Peyer's patch (tissue), 4 donors: ENCODE data around the gene WFS1. TPM values are rescaled to one million over a fixed set of nuclear protein-coding genes. Genes with fewer than 3 reads are reported as not detected.

Experiments
- DNase-seq, 3 donors: peaks; one replicate each; pipeline ENCODE4 v3.0.0-alpha.2; 2017 to 2019
- H3K27ac ChIP-seq, 4 donors: fragments of 200-600 bp; sonication (generic); one replicate each; pipeline ENCODE4 v1.5.1; 2016 to 2019
- H3K27me3 ChIP-seq, 2 donors: fragments of 200-600 bp; sonication (generic); one replicate each; pipeline ENCODE4 v1.5.1; 2019
- H3K36me3 ChIP-seq, 3 donors: fragments of 200-600 bp; sonication (generic); one replicate each; pipeline ENCODE4 v1.5.1; 2016 to 2019
- H3K4me1 ChIP-seq, 4 donors: fragments of 200-600 bp; sonication (generic); one replicate each; pipeline ENCODE4 v1.5.1; 2016 to 2019
- H3K4me3 ChIP-seq, 4 donors: fragments of 200-600 bp; sonication (generic); 1 replicate in 3 of 4; 2 replicates in 1 of 4; pipeline ENCODE4 v1.5.1; 2016 to 2019; ENCODE audit warnings: mild to moderate bottlenecking in 1 of 4
- H3K9me3 ChIP-seq, 4 donors: fragments of 200-600 bp; sonication (generic); one replicate each; pipeline ENCODE4 v1.5.1; 2016 to 2019; ENCODE audit warnings: mild to moderate bottlenecking in 1 of 4
- POLR2A ChIP-seq, 2 donors: fragments of 450-650 bp; IDR thresholded peaks; one replicate each; pipeline ENCODE4 v1.5.1; 2017; ENCODE audit warnings: antibody characterized with exemption in 2 of 2, mild to moderate bottlenecking in 2 of 2, moderate library complexity in 2 of 2
- total RNA-seq, 4 donors: library from RNA; depleted of rRNA; stranded (reverse); fragments of >200 nt; gene quantifications; one replicate each; pipeline ENCODE4 v1.1.0, GENCODE V29; 2016
- TF ChIP-seq, protein P1 (sequence below), 6 experiments: fragments of 450-650 bp in 4 of 6; fragments of 200-600 bp in 2 of 6; sonication (generic) in 1 of 6; IDR thresholded peaks; one replicate each; pipeline ENCODE4 v1.5.1; 2017 to 2019; ENCODE audit warnings: antibody characterized with exemption in 6 of 6, mild to moderate bottlenecking in 3 of 6, moderate library complexity in 1 of 6

WFS1 gene, protein sequence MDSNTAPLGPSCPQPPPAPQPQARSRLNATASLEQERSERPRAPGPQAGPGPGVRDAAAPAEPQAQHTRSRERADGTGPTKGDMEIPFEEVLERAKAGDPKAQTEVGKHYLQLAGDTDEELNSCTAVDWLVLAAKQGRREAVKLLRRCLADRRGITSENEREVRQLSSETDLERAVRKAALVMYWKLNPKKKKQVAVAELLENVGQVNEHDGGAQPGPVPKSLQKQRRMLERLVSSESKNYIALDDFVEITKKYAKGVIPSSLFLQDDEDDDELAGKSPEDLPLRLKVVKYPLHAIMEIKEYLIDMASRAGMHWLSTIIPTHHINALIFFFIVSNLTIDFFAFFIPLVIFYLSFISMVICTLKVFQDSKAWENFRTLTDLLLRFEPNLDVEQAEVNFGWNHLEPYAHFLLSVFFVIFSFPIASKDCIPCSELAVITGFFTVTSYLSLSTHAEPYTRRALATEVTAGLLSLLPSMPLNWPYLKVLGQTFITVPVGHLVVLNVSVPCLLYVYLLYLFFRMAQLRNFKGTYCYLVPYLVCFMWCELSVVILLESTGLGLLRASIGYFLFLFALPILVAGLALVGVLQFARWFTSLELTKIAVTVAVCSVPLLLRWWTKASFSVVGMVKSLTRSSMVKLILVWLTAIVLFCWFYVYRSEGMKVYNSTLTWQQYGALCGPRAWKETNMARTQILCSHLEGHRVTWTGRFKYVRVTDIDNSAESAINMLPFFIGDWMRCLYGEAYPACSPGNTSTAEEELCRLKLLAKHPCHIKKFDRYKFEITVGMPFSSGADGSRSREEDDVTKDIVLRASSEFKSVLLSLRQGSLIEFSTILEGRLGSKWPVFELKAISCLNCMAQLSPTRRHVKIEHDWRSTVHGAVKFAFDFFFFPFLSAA
- 10 to 100 TPM in 3 of 4 donors, 1 to 10 TPM in 1; 10.0 to 39.6 (median 30.0) TPM for total RNA-seq

DNA sequence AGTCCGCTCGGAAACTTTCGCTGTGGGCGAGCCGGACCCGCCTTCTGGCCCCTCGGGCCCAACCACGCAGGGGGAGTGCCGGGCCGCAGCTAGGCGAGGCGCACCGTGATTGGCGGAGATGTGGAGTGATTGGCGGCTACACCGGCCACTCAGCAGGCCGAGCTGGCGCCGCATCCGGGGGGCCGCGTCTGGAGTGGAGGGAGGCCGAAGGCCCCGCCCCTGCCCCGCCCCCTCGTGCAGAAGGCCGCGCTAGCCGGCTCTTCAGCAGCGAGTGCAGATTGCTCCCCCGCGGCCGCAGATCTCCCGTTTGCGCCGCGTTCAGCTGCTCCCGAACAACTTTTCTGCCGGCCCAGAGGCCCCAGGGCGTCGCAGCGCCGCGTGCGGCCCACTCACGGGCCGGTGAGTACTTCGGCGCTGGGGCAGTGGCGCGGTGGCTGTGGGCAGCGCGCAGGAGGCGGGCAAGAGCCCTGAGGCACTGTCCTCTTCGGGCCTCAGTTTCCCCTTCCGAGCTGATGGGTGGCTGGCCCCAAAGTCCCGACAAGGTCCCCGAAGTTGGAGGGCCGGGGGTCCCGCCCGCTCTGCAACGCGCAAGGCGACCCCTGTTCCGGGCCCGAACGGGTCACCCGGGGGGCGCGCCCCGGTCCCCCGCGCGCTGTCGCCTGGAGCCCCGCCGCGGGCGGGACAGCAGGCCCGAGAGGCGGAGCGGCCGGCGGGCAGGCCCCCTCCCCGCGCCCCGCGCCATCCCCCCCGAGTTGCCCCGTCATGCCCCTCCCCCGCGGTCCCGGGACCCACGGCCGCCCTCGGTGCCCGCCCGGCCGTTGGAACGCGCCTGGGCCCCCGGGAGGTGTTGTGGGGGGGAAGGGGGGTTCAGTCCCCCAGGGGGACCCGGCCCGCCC is at the start of gene WFS1:
Gene WFS1 (plus strand): TSS at position 235 of the 896 bp plus-strand sequence. CDS start 7,606 bp downstream, outside the sequence.
- no peaks in the 10 kb centered on the region for H3K9me3 ChIP-seq
- no peaks in the 10 kb centered on the region for H3K36me3 ChIP-seq
- DNase-seq: peak; percentile 97 to 100 (median 99)
- peaks cover 0 to 38% (median 3%) of the 10 kb centered on the region in 4 donors for H3K4me1 ChIP-seq
- peak; percentile 65 to 82 for TF ChIP-seq POLR2A (IDR thresholded peaks at IDR 0.05)
- TF ChIP-seq, protein P1, sequence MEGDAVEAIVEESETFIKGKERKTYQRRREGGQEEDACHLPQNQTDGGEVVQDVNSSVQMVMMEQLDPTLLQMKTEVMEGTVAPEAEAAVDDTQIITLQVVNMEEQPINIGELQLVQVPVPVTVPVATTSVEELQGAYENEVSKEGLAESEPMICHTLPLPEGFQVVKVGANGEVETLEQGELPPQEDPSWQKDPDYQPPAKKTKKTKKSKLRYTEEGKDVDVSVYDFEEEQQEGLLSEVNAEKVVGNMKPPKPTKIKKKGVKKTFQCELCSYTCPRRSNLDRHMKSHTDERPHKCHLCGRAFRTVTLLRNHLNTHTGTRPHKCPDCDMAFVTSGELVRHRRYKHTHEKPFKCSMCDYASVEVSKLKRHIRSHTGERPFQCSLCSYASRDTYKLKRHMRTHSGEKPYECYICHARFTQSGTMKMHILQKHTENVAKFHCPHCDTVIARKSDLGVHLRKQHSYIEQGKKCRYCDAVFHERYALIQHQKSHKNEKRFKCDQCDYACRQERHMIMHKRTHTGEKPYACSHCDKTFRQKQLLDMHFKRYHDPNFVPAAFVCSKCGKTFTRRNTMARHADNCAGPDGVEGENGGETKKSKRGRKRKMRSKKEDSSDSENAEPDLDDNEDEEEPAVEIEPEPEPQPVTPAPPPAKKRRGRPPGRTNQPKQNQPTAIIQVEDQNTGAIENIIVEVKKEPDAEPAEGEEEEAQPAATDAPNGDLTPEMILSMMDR (IDR thresholded peaks at IDR 0.05): no peak
- no peaks in the 10 kb centered on the region for H3K27me3 ChIP-seq
- H3K4me3 ChIP-seq: peak within 1 kb of the TSS; percentile 91 to 99 (median 96)
- H3K27ac ChIP-seq: peak within 1 kb of the TSS; percentile 65 to 88 (median 82)

DNA sequence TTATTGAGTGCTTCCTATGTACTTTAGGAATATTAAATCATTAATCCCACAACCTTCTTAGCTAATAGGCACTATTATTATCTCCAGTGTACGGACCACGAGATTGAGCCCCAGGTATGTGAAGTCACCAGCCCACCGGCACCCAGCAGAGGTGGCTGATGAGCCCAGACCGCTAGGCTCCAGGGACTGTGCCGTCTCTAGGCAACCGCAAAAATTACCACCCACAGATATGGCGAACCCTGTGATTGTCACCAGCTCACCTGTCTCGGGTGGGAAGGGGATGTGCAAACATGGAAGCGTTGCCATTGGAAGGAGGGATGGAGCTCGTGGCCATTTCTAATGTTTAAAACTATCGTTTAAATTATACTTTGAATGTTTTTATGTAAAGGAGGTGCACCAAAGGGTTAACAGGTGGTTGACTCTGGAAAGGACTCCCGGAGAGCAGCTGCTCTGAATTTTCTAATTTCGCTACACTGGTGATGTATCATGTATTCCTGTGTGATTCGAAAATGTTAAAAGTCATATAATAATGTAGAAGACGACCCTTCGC is 48.3 kb upstream of the WFS1 start:
- H3K27ac ChIP-seq: no peak overlapping the region
- peak overlapping the region in 3 of 4 donors; percentile 12 to 35 (median 34) for H3K4me3 ChIP-seq
- no peak for TF ChIP-seq POLR2A (IDR thresholded peaks at IDR 0.05)
- TF ChIP-seq, protein P1 (IDR thresholded peaks at IDR 0.05): no peak
- peaks cover 0 to 19% of the 10 kb centered on the region in 2 donors for H3K27me3 ChIP-seq
- H3K9me3 ChIP-seq: peaks cover 0 to 14% (median 4%) of the 10 kb centered on the region in 4 donors
- H3K4me1 ChIP-seq: peaks cover 0 to 11% (median 0%) of the 10 kb centered on the region in 4 donors
- no peaks in the 10 kb centered on the region for H3K36me3 ChIP-seq
- peak in 1 of 3 donors; percentile 25 for DNase-seq

- Histone ChIP-seq H3K36me3 (no peaks in the 10 kb centered on the region), H3K27me3 (peaks cover 0 to 19% of the 10 kb centered on the region in 2 donors), H3K4me1 (peaks cover 0 to 11% (median 0%) of the 10 kb centered on the region in 4 donors), H3K27ac (no peak overlapping the region), H3K9me3 (peaks cover 0 to 14% (median 4%) of the 10 kb centered on the region in 4 donors), H3K4me3 (peak overlapping the region in 3 of 4 donors; percentile 12 to 35 (median 34))
- DNase-seq: peak in 1 of 3 donors; percentile 47
- TF ChIP-seq, protein P1 (IDR thresholded peaks at IDR 0.05): no peak
- no peak for TF ChIP-seq POLR2A (IDR thresholded peaks at IDR 0.05)
These were observed 47.5 kb upstream of the WFS1 start for GRCh38 chr4:6221851-6222760.

- TF ChIP-seq, protein P1 (IDR thresholded peaks at IDR 0.05): no peak
- no peak for TF ChIP-seq POLR2A (IDR thresholded peaks at IDR 0.05)
- H3K4me1 ChIP-seq: peaks cover 0 to 11% (median 0%) of the 10 kb centered on the region in 4 donors
- no peak overlapping the region for H3K4me3 ChIP-seq
- peaks cover 0 to 19% of the 10 kb centered on the region in 2 donors for H3K27me3 ChIP-seq
- no peak overlapping the region for H3K27ac ChIP-seq
- peak in 1 of 3 donors; percentile 14 for DNase-seq
- peaks cover 0 to 14% (median 4%) of the 10 kb centered on the region in 4 donors for H3K9me3 ChIP-seq
- H3K36me3 ChIP-seq: no peaks in the 10 kb centered on the region
These were observed 46.8 kb upstream of the WFS1 start for GRCh38 chr4:6222761-6223292.
